ENCODE results near the gene ZNF865.

ZNF865 gene

GRCh38 chr19:55623561-55623960 is 18.1 kb downstream of the ZNF865 start:
- DNase-seq (ENCODE audit: low read depth) = no peak

- DNase-seq (ENCODE audit: low read depth) = peak; percentile 77
Measured at GRCh38 chr19:55624109-55625003, 18.9 kb downstream of the ZNF865 start, which contains the start of gene ZNF784. ZNF784 (minus strand) TSS chr19:55624566; CDS start chr19:55624561, 5 bp downstream.

GRCh38 chr19:55625004-55625326 is 19.5 kb downstream of the ZNF865 start:
- no peak for DNase-seq (ENCODE audit: low read depth)

DNA sequence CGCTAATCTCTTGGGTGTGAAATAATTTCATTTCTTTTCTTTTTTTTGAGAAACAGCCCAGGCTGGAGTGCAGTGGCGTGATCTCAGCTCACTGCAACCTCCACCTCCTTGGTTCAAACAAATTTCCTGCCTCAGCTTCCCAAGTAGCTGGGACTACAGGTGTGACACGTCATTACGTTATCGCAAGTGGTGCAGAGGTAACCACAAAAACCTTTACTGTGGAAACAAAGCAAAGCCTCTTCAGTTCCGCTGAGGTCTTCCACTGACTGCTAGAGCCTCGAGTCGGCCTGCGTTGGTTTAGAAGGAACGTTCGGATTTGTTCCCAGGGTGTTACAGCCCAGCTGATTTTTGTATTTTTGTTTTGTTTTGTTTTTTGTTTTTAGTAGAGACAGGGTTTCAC is 20.9 kb downstream of the ZNF865 start:
- no peak for DNase-seq (ENCODE audit: low read depth)

DNA sequence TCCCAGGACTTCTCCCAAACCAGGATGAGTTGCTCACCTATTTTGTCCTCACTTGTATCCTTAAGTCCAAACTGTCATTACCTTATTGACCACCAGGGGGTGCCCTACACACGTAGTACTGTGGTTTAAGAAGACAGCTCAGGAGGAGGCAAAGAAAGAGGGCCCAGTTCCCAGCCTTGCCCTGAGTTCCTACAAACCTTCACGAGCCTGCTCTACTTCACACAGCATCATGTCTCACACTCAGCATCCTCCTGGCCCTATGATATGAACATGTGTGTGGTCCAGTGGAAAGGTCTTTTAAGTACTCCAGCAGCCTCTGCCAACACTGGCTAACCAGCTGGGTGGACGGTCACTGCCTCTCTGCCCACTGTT is 27.0 kb downstream of the ZNF865 start:
- DNase-seq (ENCODE audit: low read depth) = peak; percentile 94

GRCh38 chr19:55633861-55634260 is 28.4 kb downstream of the ZNF865 start:
- peak; percentile 64 for DNase-seq (ENCODE audit: low read depth)

DNA sequence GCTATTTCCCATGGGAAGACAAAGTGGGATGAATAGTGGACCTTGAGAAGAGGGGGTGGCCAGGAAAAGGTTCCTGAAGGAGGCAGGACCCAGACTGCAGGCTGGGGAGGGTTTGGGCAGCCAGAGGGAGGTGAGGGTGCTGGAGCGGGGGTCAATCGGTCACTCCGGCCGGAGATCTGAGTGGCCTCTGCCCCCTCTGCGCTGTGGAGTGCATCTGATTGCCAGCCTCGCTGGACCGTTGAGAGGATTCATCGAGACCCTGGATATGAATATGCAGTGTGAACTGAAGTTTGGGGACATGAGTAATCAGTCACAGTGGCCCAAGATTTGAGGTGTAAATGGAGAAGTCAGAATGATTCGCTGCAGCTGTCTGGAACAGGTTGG is 29.9 kb downstream of the ZNF865 start:
- no peak for DNase-seq (ENCODE audit: low read depth)

DNA sequence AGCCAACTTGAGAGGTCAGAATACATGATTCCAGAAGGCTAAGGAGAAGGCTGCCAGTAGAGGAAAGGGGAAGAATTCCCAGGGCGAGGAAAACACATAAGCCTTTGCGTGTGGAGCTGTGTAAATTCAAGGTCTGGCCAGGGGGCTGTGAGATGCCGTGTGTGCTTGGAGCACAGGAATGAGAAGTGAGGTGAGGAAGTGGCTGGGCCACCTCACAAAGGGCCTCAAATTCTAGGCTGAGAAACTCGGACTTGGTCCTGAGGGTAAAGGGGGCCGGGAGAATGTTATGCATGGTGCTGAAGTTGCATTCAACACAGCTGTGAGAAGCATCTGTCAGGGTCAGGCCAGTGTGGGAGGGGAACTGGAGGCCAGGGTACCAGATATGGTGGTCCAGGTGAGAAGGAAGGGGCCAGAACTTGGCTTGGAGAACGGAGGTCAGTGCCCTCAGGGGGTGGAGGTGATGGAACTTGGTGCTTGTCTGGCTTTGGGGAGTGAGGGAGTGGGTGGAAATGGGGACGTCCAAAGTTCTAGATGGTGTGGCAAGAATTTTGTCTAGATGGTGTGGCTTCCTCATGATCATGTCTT is 30.5 kb downstream of the ZNF865 start:
- no peak for DNase-seq (ENCODE audit: low read depth)

DNA sequence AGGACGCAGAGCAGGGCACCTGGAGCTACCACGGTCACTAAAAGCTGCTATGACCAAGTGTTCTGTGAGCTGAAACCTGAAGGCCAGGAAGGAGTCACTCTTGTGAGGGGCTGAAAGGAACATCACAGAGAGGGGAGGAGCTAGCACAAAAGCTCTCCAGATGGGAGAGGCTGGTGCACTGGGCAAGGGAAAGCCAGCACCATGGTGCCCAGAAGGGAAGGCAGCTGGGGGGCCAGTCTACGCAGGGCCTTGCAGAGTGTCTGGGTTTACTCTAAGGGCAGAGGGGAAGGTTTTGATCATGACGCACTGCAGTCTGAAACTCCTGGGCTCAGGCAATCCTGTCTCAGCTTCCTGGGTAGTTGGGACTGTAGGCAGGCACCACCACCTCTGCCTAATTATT is 31.3 kb downstream of the ZNF865 start:
- DNase-seq (ENCODE audit: low read depth) = no peak

GRCh38 chr19:55637534-55637933 is 32.1 kb downstream of the ZNF865 start:
- no peak for DNase-seq (ENCODE audit: low read depth)

DNA sequence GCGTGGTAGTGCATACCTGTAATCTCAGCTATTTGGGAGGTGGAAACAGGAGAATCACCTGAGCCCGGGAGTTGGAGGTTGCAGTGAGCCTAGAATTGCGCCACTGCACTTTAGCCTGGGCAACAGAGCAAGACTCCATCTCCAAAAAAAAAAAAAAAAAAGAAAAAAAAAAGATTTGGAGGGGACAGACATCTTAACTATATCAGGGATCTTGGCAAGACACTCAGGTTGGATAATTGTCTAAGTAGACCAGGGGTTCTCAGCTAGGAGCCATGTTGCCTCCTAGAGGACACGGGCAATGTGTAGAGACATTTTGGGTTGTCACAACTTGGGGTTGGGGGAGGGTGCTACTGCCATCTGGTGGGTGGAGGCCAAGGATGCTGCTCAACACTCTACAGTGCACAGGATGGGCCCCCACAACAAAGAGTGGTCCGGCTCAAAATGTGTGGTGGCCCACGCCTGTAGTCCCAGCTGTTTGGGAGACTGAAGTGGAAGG is 33.5 kb downstream of the ZNF865 start:
- peak; percentile 33 for DNase-seq (ENCODE audit: low read depth)

- DNase-seq (ENCODE audit: low read depth) = peak; percentile 73
Measured at GRCh38 chr19:55640043-55640576, 34.7 kb downstream of the ZNF865 start.

- peak; percentile 85 for DNase-seq (ENCODE audit: low read depth)
Measured at GRCh38 chr19:55640577-55641425, 35.4 kb downstream of the ZNF865 start, which contains the start of gene ZNF580. ZNF580 (plus strand) TSS chr19:55641002; CDS start chr19:55642509, 1,507 bp downstream.

DNA sequence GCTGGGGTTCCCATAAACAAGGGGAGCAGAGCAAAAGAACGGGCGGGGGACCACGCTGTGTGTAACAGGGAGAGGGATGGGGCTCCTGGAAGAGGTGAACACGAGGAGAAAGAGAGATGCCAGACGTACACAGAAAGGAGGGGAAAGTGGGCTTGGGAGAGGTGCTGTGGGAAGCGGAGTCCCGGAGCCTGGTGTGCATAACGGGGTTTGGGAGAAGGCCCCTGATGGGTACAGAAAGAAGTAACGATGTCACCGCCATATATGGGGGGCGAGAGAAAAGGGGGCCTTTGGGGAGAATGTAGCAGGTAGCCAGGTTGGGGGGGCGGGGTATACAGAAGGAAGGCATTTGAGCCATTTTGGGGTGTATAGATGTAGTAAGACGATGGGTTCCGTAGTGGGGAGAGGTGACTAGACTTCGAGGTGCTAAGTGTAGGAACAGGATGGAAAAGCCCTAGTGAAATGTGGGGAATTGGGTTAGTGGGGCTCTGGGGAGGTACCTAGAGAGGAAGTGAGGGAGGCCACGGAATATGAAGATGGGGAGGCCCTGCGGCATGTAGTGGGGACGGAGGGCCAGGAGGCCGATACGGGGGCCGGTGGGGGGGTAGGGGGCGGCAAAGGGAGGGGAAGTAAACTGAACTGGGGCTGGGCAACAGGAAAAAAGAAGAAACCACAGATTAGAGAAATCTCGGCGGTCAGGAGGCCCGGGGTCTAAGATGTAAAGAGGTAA is 36.1 kb downstream of the ZNF865 start:
- DNase-seq (ENCODE audit: low read depth) = peak; percentile 49

DNA sequence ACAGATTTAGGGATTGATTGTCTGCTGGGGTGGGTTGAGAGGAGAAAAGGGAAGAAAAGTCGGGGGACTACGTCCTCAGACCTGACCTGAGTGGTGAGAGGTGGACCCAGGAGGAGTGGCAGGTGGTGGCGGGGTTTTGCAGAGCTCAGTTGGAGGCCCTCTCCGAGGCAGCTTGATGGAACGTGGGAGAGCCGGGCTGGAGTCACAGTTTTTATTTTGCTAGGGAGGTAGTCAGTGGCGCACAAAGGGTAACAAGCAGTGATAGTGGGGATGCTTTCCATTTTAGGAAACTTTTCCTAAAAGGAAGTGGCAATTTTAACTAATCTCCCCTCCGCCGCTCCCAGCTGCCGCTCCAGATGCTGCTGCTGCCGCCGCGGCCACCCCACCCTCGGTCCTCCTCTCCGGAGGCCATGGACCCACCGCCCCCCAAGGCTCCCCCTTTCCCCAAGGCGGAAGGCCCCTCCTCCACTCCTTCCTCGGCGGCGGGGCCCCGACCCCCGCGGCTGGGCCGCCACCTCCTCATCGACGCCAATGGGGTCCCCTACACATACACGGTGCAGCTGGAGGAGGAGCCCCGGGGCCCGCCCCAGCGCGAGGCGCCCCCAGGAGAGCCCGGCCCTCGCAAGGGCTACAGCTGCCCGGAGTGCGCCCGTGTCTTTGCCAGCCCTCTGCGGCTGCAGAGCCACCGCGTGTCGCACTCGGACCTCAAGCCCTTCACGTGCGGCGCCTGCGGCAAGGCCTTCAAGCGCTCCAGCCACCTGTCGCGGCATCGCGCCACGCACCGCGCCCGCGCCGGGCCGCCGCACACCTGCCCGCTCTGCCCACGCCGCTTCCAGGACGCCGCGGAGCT is 36.9 kb downstream of the ZNF865 start:
- DNase-seq (ENCODE audit: low read depth) = peak; percentile 18

- DNase-seq (ENCODE audit: low read depth) = peak; percentile 77
Measured at GRCh38 chr19:55643003-55643886, 37.8 kb downstream of the ZNF865 start, which contains the start of gene ZNF581. ZNF581 (plus strand) TSS chr19:55643649; CDS start chr19:55644572, 923 bp downstream.

DNA sequence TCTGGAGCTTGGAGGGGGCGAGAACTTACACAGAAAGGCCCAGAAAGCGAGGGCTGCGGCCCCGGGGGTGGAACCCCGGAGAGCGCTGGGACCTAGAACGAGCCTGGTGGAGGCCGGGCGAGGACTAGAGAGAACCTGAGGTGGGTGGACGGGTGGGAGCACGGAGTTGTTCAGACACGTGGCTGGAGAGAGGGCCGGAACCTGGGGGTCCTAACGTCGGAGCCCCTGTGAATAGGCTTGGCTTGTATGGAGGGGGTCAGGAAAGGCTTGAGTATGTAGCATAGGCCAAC is 38.4 kb downstream of the ZNF865 start:
- no peak for DNase-seq (ENCODE audit: low read depth)

GRCh38 chr19:55644191-55644833 is 38.9 kb downstream of the ZNF865 start:
- DNase-seq (ENCODE audit: low read depth) = no peak

All from amniotic epithelial cell (primary cell).